ENCODE measurements around the gene DDX6. TPM values are rescaled to one million over a fixed set of nuclear protein-coding genes. Genes with fewer than 3 reads are reported as not detected.
"Not testable (repeated sequence)": the region's sequence is repeated elsewhere in the genome, so short reads cannot be mapped to it uniquely, and the experiment has no call there.

The DDX6 gene
- total and polyA plus RNA-seq, 2 of the 8 experiments (the other 6 are each of a cell fraction or from before 2014, with no cell fraction given) = 29.8 to 181 TPM

- H3K56ac ChIP-seq (replicated peaks; ENCODE audit: insufficient read length, low read depth, low read length); H2BK15ac ChIP-seq (ENCODE audit: low read length); H3K23ac ChIP-seq (ENCODE audit: insufficient read length); H4K20me1 ChIP-seq (replicated peaks in 1 of 2; ENCODE audit: control insufficient read depth in 1 of 2, insufficient read depth in 2 of 2, low read length in 2 of 2); H3K27me3 ChIP-seq (replicated peaks in 1 of 4; ENCODE audit: control insufficient read depth in 3 of 4, extremely low read depth in 1 of 4, insufficient read depth in 3 of 4, low read length in 3 of 4); H3K9ac ChIP-seq (replicated peaks in 1 of 4; ENCODE audit: extremely low read depth in 1 of 4, low read depth in 3 of 4, low read length in 3 of 4); H2AFZ ChIP-seq (ENCODE audit: low read length); H3K4me3 ChIP-seq (ENCODE audit: extremely low read depth in 1 of 4, insufficient read depth in 2 of 4, low read depth in 3 of 4, low read length in 4 of 4); H3K79me1 ChIP-seq (ENCODE audit: low read depth, low read length); H3K23me2 ChIP-seq (ENCODE audit: low read depth, low read length); H3K4ac ChIP-seq (replicated peaks; ENCODE audit: insufficient read length, low read depth, low read length); DNase-seq (ENCODE audit: low read depth in 1 of 2, low spot score in 2 of 2); H3K4me1 ChIP-seq (replicated peaks in 1 of 4; ENCODE audit: control insufficient read depth in 3 of 4, insufficient read depth in 4 of 4, low read length in 3 of 4); H2AK5ac ChIP-seq (ENCODE audit: low read depth, low read length); H2BK12ac ChIP-seq (ENCODE audit: low read depth, low read length); H2BK5ac ChIP-seq (ENCODE audit: low read depth, low read length); H4K5ac ChIP-seq (ENCODE audit: insufficient read length, low read depth, low read length); H3K27ac ChIP-seq (ENCODE audit: low read depth, low read length); H4K8ac ChIP-seq (ENCODE audit: extremely low read depth, insufficient read depth, low read length); POLR2A ChIA-PET (ENCODE audit: partially characterized antibody); H2BK20ac ChIP-seq (ENCODE audit: low read length); H3K4me2 ChIP-seq (ENCODE audit: insufficient read depth in 1 of 2, low read depth in 2 of 2, low read length in 2 of 2); H3K14ac ChIP-seq (ENCODE audit: insufficient read length); H4K91ac ChIP-seq (replicated peaks; ENCODE audit: insufficient read length, low read length); H2BK120ac ChIP-seq (replicated peaks; ENCODE audit: low read depth, low read length); H3K18ac ChIP-seq (ENCODE audit: extremely low read depth, low read length); FAIRE-seq: not testable (repeated sequence)
- Histone ChIP-seq H3K36me3 (ENCODE audit: control insufficient read depth in 2 of 4, insufficient read depth in 4 of 4, low read length in 3 of 4) (peaks cover 0 to 25% (median 9%) of the 10 kb centered on the region in 4 experiments; a peak in 4 of 8 replicates), H3K79me2 (ENCODE audit: control insufficient read depth in 1 of 2, insufficient read depth in 2 of 2, low read length in 2 of 2) (peaks cover 0 to 64% of the 10 kb centered on the region in 2 experiments; a peak in 2 of 4 replicates), H3K9me3 (ENCODE audit: insufficient read depth in 2 of 2, low read depth in 1 of 2, low read length in 1 of 2) (peaks cover 15 to 17% of the 10 kb centered on the region in 2 experiments; a peak in 3 of 4 replicates)
- WGBS, 2 experiments (ENCODE audit: extremely low coverage in 1 of 2, insufficient coverage in 1 of 2, insufficient read length in 1 of 2, insufficient replicate concordance in 2 of 2, low coverage in 1 of 2, low lambda C conversion rate in 2 of 2, missing lambda C conversion rate in 1 of 2) = 83% methylated on average over 2 of the region's 2 CpGs; no CpG with 5 or more reads in 1 of the 2 experiments
- CTCF ChIA-PET (ENCODE audit: partially characterized antibody) = interaction anchor here (1.6 kb wide), 1 partner anchor 12 kb away, joined by 4 read pairs; no protein-coding TSS in a partner anchor
These were observed 63.3 kb downstream of the DDX6 start for GRCh38 chr11:118727721-118728066.
